AG09309 (cell line): Measurements from ENCODE around the gene PRKCQ.

Source experiments
- DNase-seq: peaks from one replicate; pipeline ENCODE4 v3.0.0-alpha.2; 2010; ENCODE audit warnings: low read depth
- H3K4me3 ChIP-seq: 2 replicates; pipeline ENCODE4 v1.5.1; 2011; ENCODE audit warnings: mild to moderate bottlenecking, low read depth, low read length, moderate library complexity; ENCODE audit not compliant: control insufficient read depth
- TF ChIP-seq, protein P1 (sequence below): IDR thresholded peaks from 2 replicates; pipeline ENCODE4 v1.5.1; 2011; ENCODE audit warnings: mild to moderate bottlenecking, low read depth, low read length, inconsistent platforms; ENCODE audit not compliant: insufficient read depth, control insufficient read depth; ENCODE audit errors: missing control alignments

Gene PRKCQ

DNA sequence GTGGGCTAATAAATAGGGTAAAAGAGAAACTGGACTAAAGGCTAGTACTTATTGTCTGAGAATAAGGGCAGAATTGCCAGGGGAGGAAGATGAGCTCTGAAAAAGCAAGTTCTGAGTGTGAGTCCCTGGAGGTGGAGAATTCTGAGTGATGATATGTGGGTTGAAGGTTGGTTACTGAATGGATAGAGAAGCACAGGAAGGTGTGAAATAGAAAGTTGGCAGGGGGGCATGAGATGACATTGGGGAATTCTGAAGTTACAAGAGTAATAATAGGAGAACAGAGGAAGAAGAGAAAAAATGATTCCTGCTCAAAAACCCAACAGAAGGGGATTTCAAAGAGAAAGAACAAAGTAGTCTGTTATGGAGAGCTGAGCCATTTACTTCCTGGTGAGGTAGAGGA, 76.9 kb downstream of the PRKCQ start:
- H3K4me3 ChIP-seq: no peak overlapping the region
- DNase-seq: no peak
- TF ChIP-seq, protein P1, sequence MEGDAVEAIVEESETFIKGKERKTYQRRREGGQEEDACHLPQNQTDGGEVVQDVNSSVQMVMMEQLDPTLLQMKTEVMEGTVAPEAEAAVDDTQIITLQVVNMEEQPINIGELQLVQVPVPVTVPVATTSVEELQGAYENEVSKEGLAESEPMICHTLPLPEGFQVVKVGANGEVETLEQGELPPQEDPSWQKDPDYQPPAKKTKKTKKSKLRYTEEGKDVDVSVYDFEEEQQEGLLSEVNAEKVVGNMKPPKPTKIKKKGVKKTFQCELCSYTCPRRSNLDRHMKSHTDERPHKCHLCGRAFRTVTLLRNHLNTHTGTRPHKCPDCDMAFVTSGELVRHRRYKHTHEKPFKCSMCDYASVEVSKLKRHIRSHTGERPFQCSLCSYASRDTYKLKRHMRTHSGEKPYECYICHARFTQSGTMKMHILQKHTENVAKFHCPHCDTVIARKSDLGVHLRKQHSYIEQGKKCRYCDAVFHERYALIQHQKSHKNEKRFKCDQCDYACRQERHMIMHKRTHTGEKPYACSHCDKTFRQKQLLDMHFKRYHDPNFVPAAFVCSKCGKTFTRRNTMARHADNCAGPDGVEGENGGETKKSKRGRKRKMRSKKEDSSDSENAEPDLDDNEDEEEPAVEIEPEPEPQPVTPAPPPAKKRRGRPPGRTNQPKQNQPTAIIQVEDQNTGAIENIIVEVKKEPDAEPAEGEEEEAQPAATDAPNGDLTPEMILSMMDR: no peak

DNA sequence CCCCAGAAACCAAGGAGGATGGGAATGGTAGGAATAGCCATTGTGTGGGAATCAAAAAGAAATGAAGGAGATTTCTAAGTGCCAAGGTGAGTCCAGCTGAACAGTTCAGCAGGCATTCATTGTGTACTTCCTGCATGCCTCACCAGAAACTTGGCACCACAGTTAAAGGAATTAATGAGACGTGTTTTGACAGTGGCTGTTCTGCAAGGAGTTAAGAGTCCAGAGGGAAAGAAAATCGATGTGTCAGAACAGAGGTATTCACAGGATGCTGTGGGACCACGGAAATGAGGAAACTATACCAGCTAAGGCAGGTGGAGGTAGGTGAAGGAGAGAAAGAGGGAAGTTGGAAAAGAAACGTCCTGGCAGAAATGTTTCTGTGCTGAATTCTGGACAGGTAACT, 78.1 kb downstream of the PRKCQ start:
- no peak for DNase-seq
- TF ChIP-seq, protein P1: no peak
- H3K4me3 ChIP-seq: no peak overlapping the region

DNA sequence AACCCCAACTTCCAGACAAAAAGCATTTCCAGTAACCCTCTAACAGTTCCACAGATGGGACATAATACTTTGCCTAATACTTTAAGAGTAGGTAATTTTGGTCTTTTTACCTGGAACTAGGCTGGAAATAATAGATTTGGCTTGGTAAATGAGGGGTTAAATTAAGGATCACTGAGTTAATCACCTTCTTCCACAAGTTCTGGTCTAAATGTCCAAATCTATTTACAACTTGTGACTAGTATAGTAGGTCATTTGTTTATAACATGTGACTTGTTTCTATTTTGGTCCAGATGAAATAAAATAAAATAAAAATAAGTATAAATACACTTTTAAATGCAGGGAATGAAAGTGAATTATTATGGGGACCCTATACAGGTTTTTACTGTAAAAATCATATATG, 80.1 kb downstream of the PRKCQ start:
- no peak for DNase-seq
- H3K4me3 ChIP-seq: no peak overlapping the region
- TF ChIP-seq, protein P1: no peak

DNA sequence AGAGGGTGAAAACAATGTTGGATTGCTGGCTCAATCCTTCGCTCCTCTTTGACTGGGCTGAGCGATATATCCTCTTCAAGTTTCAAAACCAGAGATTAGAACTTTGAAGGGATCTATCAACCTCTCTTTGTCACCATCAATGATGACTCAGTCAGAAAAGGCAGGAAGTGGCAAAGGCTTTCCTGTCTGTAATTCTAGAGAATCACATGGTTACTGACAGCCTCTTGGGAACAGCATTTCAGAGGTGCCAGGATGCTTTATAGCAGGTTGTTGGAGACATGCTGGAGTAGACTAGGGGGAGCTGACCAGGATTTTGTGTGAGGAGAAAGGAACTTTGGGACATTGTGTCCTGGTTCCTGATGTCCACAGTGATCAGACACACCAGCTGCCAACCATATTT, 81.3 kb downstream of the PRKCQ start:
- no peak for DNase-seq
- no peak overlapping the region for H3K4me3 ChIP-seq
- TF ChIP-seq, protein P1: no peak

DNA sequence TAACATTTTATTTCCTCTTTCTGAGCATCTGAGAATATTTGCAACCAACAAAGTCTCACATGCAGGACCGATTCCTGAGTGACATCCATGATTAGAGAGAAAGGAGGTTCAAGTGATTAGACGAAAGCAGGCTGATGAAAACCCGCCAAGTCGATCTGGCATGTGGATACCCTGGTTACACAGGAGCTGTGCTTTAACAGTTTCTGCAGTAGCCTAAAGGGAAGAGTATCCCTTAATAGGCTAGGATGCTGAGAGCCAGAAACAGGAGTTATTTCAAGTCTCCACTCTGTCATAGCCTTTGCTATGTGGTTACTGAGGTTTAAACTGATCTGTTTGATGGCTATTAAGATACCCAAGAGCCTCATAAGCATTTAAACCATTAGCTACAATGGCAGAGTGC, 82.5 kb downstream of the PRKCQ start:
- no peak for DNase-seq
- H3K4me3 ChIP-seq: no peak overlapping the region
- TF ChIP-seq, protein P1: no peak

DNA sequence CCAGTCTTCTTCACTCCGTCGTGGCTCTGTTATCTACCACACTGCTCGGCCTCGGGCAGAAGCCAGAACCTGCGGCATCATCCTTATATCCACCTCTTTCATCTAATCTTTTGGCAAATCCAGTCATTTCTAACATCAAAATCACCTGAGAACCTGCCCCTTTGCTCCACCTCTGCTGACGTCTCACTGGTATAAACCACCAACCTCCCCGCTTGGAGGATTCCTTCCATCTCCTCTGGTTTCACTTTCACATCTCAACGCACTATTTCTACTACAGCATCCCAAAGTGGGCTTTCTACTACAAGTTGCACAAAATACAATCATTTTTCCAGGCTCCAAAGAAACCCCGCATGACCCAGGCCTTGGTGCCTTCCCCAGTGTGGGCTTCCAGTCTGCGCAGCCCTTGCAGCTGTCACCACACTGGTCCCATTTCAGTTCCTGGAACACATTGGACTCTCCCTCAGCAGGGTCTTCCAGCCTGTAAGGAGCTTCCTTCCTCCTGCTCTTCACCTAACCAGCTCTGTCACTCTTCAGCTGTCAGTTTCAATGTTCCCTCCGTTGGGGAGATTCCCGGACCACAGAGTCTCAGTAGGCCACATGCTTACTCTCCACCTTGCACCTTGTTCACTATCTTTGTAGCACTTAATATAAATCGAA, 85.0 kb downstream of the PRKCQ start:
- DNase-seq: no peak
- TF ChIP-seq, protein P1: no peak
- H3K4me3 ChIP-seq: no peak overlapping the region; the same call in 1 of the 2 replicates
